OCI-LY7 (cell line): ENCODE results near the gene TP53AIP1. TPM values are rescaled to one million over a fixed set of nuclear protein-coding genes. Genes with fewer than 3 reads are reported as not detected.

ENCODE experiments used
- BruUV-seq: library from RNA; stranded (reverse); fragments of 400-500 nt; replicated peaks from 2 replicates; lab custom pipeline; 2021; lab: Mats Ljungman, UMichigan
- CTCF ChIA-PET: fragments of 300-600 bp; sonication (Branson Sonifier 250); formaldehyde crosslinking; loops from one replicate; lab custom pipeline; 2022; ENCODE audit warnings: antibody characterized with exemption; ENCODE audit not compliant: unreplicated experiment; lab: Charles Lee
- POLR2A ChIA-PET: fragments of 300-600 bp; sonication (Branson Sonifier 250); formaldehyde crosslinking; loops from one replicate; lab custom pipeline; 2022; ENCODE audit warnings: antibody characterized with exemption; lab: Charles Lee
- DNase-seq: peaks from one replicate; pipeline ENCODE4 v3.0.0-alpha.2; 2015; ENCODE audit warnings: low spot score
- H2AFZ ChIP-seq: fragments of 200-600 bp; sonication (generic), shearing (Covaris generic); 2 replicates; pipeline ENCODE4 v1.6.1; 2014; ENCODE audit warnings: mild to moderate bottlenecking, antibody characterized with exemption, low read length, moderate library complexity
- H3K27ac ChIP-seq: fragments of 200-600 bp; sonication (generic); 2 replicates; pipeline ENCODE4 v1.5.1; 2014; ENCODE audit warnings: mixed run types, low read depth, mild to moderate bottlenecking, moderate library complexity, low read length, inconsistent platforms; ENCODE audit not compliant: poor library complexity, severe bottlenecking
- H3K36me3 ChIP-seq: fragments of 200-600 bp; sonication (generic); 2 replicates; pipeline ENCODE4 v1.6.1; 2014; ENCODE audit warnings: mild to moderate bottlenecking, antibody characterized with exemption, low read length, moderate library complexity, mixed read lengths; ENCODE audit not compliant: insufficient read depth
- H3K4me1 ChIP-seq: fragments of 200-600 bp; sonication (generic); 2 replicates; pipeline ENCODE4 v1.5.1; 2014; ENCODE audit warnings: mild to moderate bottlenecking, low read length; ENCODE audit not compliant: insufficient read depth, poor library complexity, severe bottlenecking
- H3K4me2 ChIP-seq: fragments of 200-600 bp; sonication (generic); 2 replicates; pipeline ENCODE4 v1.6.1; 2014; ENCODE audit warnings: mild to moderate bottlenecking, low read length
- H3K4me3 ChIP-seq: fragments of 200-600 bp; sonication (generic); 2 replicates; pipeline ENCODE4 v1.5.1; 2014; ENCODE audit warnings: mild to moderate bottlenecking, low read depth, low read length; ENCODE audit not compliant: poor library complexity, severe bottlenecking
- H3K79me2 ChIP-seq: fragments of 200-600 bp; sonication (generic); 2 replicates; pipeline ENCODE4 v1.6.1; 2016; ENCODE audit warnings: low read depth, mild to moderate bottlenecking, low read length, moderate library complexity, mixed read lengths; ENCODE audit not compliant: insufficient read depth
- H3K9me2 ChIP-seq: fragments of 200-600 bp; sonication (generic); 2 replicates; pipeline ENCODE4 v1.6.1; 2016; ENCODE audit warnings: mild to moderate bottlenecking, low read length, mixed read lengths; ENCODE audit not compliant: insufficient read depth
- H3K9me3 ChIP-seq: fragments of 200-600 bp; sonication (generic); 2 replicates; pipeline ENCODE4 v1.6.1; 2014; ENCODE audit warnings: mild to moderate bottlenecking, mixed run types, low read length, mixed read lengths
- H4K20me1 ChIP-seq: fragments of 200-600 bp; sonication (generic); 2 replicates; pipeline ENCODE4 v1.6.1; 2014; ENCODE audit warnings: mild to moderate bottlenecking, antibody characterized with exemption, low read length, moderate library complexity, mixed read lengths; ENCODE audit not compliant: insufficient read depth
- EZH2phosphoT487 ChIP-seq: fragments of 200-600 bp; sonication (generic); IDR thresholded peaks from 2 replicates; pipeline ENCODE4 v1.6.1; 2018; ENCODE audit warnings: low read depth, borderline replicate concordance, mild to moderate bottlenecking, mixed run types, antibody characterized with exemption, low read length, moderate library complexity, mixed read lengths
- intact Hi-C: fragments of 100-400 bp; cut with micrococcal nuclease; formaldehyde crosslinking; loops from one replicate; pipeline ENCODE4 v1.10.0; 2022; ENCODE audit not compliant: unreplicated experiment
- total RNA-seq, 2 experiments: library from RNA; depleted of rRNA in 1 of 2; stranded (reverse); fragments of >200 nt in 1 of 2; shearing (Covaris generic) in 1 of 2; gene quantifications; 2 replicates each; pipeline ENCODE4 v1.2.3, GENCODE V29; 2014 to 2022
- TF ChIP-seq, protein P1 (sequence below): fragments of 200-600 bp; sonication (generic); conservative IDR thresholded peaks from 2 replicates; pipeline ENCODE4 v1.5.1; 2014; ENCODE audit warnings: mild to moderate bottlenecking, antibody characterized with exemption, low read length, moderate library complexity, mixed read lengths

The TP53AIP1 gene
- total RNA-seq, 2 experiments from 2014 or later = not detected

DNA sequence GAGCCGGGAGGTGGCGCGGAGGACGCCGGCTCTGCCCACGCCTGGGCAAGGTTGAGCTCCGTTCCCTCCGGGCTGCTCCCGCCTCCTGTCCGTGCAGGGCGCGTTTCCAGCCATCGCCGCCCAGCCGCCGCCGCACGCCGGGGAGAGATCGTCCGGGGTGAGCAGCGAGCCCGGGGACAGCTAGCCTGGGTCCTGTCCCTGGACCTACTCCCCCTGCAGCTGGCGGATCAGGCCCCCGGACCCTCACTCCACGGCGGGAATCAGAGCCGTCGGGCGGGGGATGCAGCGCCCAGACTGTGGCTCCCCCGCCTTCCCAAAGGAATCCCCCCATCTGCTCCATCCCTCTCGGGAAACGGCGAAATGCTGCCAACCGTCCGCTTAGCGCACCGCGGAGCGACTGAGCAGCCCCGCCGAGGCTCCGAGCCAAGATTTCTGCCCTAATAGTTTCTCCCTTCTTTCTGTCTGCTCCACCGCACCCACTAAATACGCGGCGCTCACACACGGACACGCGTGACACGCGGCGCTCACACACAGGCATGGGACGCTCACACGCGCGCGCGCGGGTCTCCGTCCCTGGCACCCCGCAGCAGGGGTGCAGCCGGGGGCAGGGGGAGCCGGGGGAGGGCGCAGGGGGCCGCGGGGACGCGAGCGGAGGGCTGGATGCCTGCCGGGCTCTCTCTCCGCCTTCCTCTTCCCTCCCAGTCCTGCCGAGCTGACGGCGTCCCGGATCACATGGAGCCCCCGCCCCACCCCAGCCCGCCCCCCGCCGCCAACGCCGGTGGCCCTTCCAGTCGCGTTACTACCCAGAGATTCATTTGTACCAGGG lies 51.9 kb downstream of the TP53AIP1 start, which contains the start of gene KCNJ5:
Gene KCNJ5, plus strand, starts transcription at position 814 of the 826 bp plus-strand sequence. CDS start 19,918 bp downstream, outside the sequence.
- Histone ChIP-seq H3K4me1 (no peaks in the 10 kb centered on the region), H3K4me3 (no peak within 1 kb of the TSS), H3K79me2 (no peaks in the 10 kb centered on the region), H4K20me1 (no peaks in the 10 kb centered on the region), H2AFZ (no peak within 1 kb of the TSS), H3K36me3 (no peaks in the 10 kb centered on the region), H3K27ac (no peak within 1 kb of the TSS), H3K4me2 (no peak within 1 kb of the TSS), H3K9me2 (no peaks in the 10 kb centered on the region), H3K9me3 (no peaks in the 10 kb centered on the region)
- ChIA-PET CTCF (no interaction called here), POLR2A (no interaction called here)
- DNase-seq = no peak
- TF ChIP-seq, protein P1, sequence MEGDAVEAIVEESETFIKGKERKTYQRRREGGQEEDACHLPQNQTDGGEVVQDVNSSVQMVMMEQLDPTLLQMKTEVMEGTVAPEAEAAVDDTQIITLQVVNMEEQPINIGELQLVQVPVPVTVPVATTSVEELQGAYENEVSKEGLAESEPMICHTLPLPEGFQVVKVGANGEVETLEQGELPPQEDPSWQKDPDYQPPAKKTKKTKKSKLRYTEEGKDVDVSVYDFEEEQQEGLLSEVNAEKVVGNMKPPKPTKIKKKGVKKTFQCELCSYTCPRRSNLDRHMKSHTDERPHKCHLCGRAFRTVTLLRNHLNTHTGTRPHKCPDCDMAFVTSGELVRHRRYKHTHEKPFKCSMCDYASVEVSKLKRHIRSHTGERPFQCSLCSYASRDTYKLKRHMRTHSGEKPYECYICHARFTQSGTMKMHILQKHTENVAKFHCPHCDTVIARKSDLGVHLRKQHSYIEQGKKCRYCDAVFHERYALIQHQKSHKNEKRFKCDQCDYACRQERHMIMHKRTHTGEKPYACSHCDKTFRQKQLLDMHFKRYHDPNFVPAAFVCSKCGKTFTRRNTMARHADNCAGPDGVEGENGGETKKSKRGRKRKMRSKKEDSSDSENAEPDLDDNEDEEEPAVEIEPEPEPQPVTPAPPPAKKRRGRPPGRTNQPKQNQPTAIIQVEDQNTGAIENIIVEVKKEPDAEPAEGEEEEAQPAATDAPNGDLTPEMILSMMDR = no peak
- TF ChIP-seq EZH2phosphoT487 = no peak
- intact Hi-C loops = no loop called here
- no TSS peak for BruUV-seq

DNA sequence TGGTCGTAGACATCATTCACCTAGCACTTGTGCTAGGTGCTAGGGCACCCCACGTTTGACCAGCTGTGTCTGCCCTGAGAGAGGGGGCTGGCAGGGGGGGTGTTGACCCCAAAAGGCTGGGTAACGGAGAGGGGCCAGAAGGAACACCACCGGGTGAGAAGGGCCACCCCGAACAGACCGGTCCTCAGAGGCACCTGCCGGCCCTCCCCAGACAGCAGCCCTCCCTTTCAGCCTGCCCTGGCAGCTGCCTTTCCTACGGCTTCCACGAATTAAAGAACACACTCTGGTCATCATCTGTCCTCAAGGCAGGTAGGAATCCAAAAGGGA lies 52.5 kb downstream of the TP53AIP1 start:
- BruUV-seq = no TSS peak
- Histone ChIP-seq H3K4me2 (no peak overlapping the region), H3K79me2 (no peaks in the 10 kb centered on the region), H4K20me1 (no peaks in the 10 kb centered on the region), H3K9me2 (no peaks in the 10 kb centered on the region), H3K27ac (no peak overlapping the region), H2AFZ (no peak overlapping the region), H3K36me3 (no peaks in the 10 kb centered on the region), H3K4me1 (no peaks in the 10 kb centered on the region), H3K4me3 (no peak overlapping the region), H3K9me3 (no peaks in the 10 kb centered on the region)
- DNase-seq = no peak
- TF ChIP-seq EZH2phosphoT487 = no peak
- TF ChIP-seq, protein P1 = no peak
- intact Hi-C loops = no loop called here
- ChIA-PET CTCF (no interaction called here), POLR2A (no interaction called here)

DNA sequence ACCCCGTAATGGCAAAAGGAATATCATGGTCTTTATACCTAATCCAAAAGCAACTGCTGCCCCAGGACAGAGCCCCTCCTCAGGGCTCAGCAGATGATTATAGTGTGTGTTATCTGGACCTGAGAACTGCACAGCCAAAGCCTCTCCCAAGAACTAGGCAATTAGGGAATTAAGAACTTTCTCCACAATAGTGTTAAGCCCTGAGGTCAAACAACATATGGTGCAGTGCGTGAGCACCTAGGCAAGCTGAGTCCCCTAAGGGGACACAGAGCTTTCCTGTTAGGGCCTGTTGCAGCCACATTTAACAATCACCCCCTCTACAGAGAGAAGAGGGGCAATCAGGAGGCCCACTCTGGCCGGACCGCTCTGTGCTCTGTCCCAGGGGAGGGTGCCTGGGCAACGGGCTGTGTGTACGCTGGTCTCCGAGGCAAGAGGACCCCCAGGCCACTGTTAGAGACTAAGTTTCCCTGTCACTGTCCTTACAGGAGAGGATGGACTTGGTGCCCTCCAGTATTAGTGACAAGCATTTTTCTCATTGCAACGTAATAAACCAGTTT lies 52.9 kb downstream of the TP53AIP1 start:
- H3K4me1 ChIP-seq = no peaks in the 10 kb centered on the region
- intact Hi-C loops = no loop called here
- no peak overlapping the region for H3K4me3 ChIP-seq
- H3K4me2 ChIP-seq = no peak overlapping the region
- BruUV-seq = no TSS peak
- no peaks in the 10 kb centered on the region for H4K20me1 ChIP-seq
- no peaks in the 10 kb centered on the region for H3K9me2 ChIP-seq
- no peak overlapping the region for H2AFZ ChIP-seq
- POLR2A ChIA-PET = no interaction called here
- H3K27ac ChIP-seq = no peak overlapping the region
- H3K9me3 ChIP-seq = no peaks in the 10 kb centered on the region
- CTCF ChIA-PET = no interaction called here
- TF ChIP-seq EZH2phosphoT487 = no peak
- TF ChIP-seq, protein P1 = no peak
- DNase-seq = no peak
- H3K36me3 ChIP-seq = no peaks in the 10 kb centered on the region
- no peaks in the 10 kb centered on the region for H3K79me2 ChIP-seq
